K562 (cell line): Measurements from ENCODE around the gene SNCB. TPM values are rescaled to one million over a fixed set of nuclear protein-coding genes. Genes with fewer than 3 reads are reported as not detected.

Source experiments
- ATAC-seq: fragments of 200-7000 bp; cut with Tn5 transposase; 3 replicates; pipeline ENCODE4 v1.9.1; 2020; ENCODE audit warnings: moderate library complexity
- BruUV-seq: library from RNA; stranded (reverse); fragments of 400-500 nt; replicated peaks from 2 replicates; lab custom pipeline; 2021; lab: Mats Ljungman, UMichigan
- CTCF ChIA-PET: fragments of 300-600 bp; formaldehyde crosslinking; extraction: SDS; loops from one replicate; lab custom pipeline; 2021; ENCODE audit warnings: low intra/inter-chr PET ratio; lab: Yijun Ruan, JAX
- POLR2A ChIA-PET: fragments of 300-600, 350-650 bp; sonication (Branson Sonifier 250); formaldehyde crosslinking; extraction: SDS; loops from one replicate; lab custom pipeline; 2021; ENCODE audit warnings: antibody characterized with exemption, inconsistent platforms; lab: Yijun Ruan, JAX
- DNase-seq, 4 experiments: peaks; one replicate each; pipeline versions ENCODE4 v3.0.0 to v3.0.0-alpha.2; 2011 to 2018; ENCODE audit warnings: low spot score in 3 of 4, mixed read lengths in 3 of 4; ENCODE audit errors: extremely low read depth in 1 of 4
- FAIRE-seq: peaks from 2 replicates; lab custom pipeline; 2011; peaks lifted over from hg19 to GRCh38; lab: Jason Lieb, UNC
- H2AFZ ChIP-seq: 2 replicates; pipeline ENCODE4 v1.6.0; 2011; ENCODE audit warnings: low read depth, low read length, control low read depth, inconsistent platforms
- H3K27ac ChIP-seq: fragments of 200-600 bp; 3 replicates; pipeline ENCODE4 v1.8.0; 2011; ENCODE audit warnings: low read depth, mild to moderate bottlenecking, control low read depth, inconsistent platforms, low read length, moderate library complexity, mixed read lengths; ENCODE audit errors: extremely low read depth
- H3K27me3 ChIP-seq, 2 experiments: fragments of 300-600 bp in 1 of 2; 2 replicates in 1 of 2; 3 replicates in 1 of 2; pipeline versions ENCODE4 v1.6.0 to v1.8.0; 2011; ENCODE audit warnings: inconsistent platforms in 2 of 2, low read length in 2 of 2, mild to moderate bottlenecking in 1 of 2, mixed read lengths in 1 of 2, moderate library complexity in 1 of 2; ENCODE audit not compliant: control insufficient read depth in 2 of 2, insufficient read depth in 2 of 2
- H3K36me3 ChIP-seq: fragments of 300-600 bp; 3 replicates; pipeline ENCODE4 v1.8.0; 2011; ENCODE audit warnings: mild to moderate bottlenecking, low read length, inconsistent platforms; ENCODE audit not compliant: control insufficient read depth, insufficient read depth
- H3K4me1 ChIP-seq, 2 experiments: fragments of 200-600 bp in 1 of 2; replicated peaks in 1 of 2; 2 replicates in 1 of 2; 3 replicates in 1 of 2; pipeline versions ENCODE4 v1.5.1 to v1.8.0; 2011; ENCODE audit warnings: inconsistent platforms in 2 of 2, low read length in 2 of 2, mild to moderate bottlenecking in 1 of 2, mixed read lengths in 1 of 2, moderate library complexity in 1 of 2; ENCODE audit not compliant: control insufficient read depth in 2 of 2, insufficient read depth in 2 of 2
- H3K4me2 ChIP-seq: 2 replicates; pipeline ENCODE4 v1.6.1; 2011; ENCODE audit warnings: low read length, control low read depth, inconsistent platforms, mixed read lengths; ENCODE audit not compliant: insufficient read depth
- H3K4me3 ChIP-seq: fragments of 200-600 bp; sonication (generic), shearing (Covaris generic); 2 replicates; pipeline ENCODE4 v1.5.1; 2016; ENCODE audit warnings: control low read depth, inconsistent platforms
- H3K79me2 ChIP-seq: fragments of 200-600 bp; 3 replicates; pipeline ENCODE4 v1.8.0; 2011; ENCODE audit warnings: low read length, inconsistent platforms; ENCODE audit not compliant: control insufficient read depth, insufficient read depth
- H3K9ac ChIP-seq, 2 experiments: 2 replicates each; pipeline versions ENCODE4 v1.6.0 to v1.6.1; 2011; ENCODE audit warnings: low read depth in 2 of 2, low read length in 2 of 2, control low read depth in 1 of 2, inconsistent platforms in 1 of 2, mild to moderate bottlenecking in 1 of 2, mixed read lengths in 1 of 2; ENCODE audit not compliant: insufficient read depth in 1 of 2
- H3K9me1 ChIP-seq: one replicate; pipeline ENCODE4 v1.6.0; 2011; ENCODE audit warnings: inconsistent platforms, mild to moderate bottlenecking, low read length, moderate library complexity; ENCODE audit not compliant: control insufficient read depth, insufficient read depth
- H3K9me3 ChIP-seq: replicated peaks from 2 replicates; pipeline ENCODE4 v1.5.1; 2011; ENCODE audit warnings: low read depth, low read length, inconsistent platforms; ENCODE audit not compliant: control insufficient read depth, insufficient read depth
- H4K20me1 ChIP-seq: replicated peaks from 2 replicates; pipeline ENCODE4 v1.6.1; 2011; ENCODE audit warnings: low read length, inconsistent platforms, mixed read lengths; ENCODE audit not compliant: control insufficient read depth, insufficient read depth
- ARHGAP35 ChIP-seq: fragments of 450-650 bp; IDR thresholded peaks from 2 replicates; pipeline ENCODE4 v1.6.1; 2018; ENCODE audit not compliant: partially characterized antibody
- CAMTA2 ChIP-seq: fragments of 250-450 bp; sonication (Bioruptor Pico); conservative IDR thresholded peaks from 2 replicates; pipeline ENCODE4 v1.5.1; 2022
- MBD1 ChIP-seq: fragments of 250-450 bp; sonication (Bioruptor Pico); IDR thresholded peaks from 2 replicates; pipeline ENCODE4 v1.8.0; 2022; ENCODE audit warnings: inconsistent platforms
- MYNN ChIP-seq, 2 experiments: sonication (generic); formaldehyde crosslinking in 1 of 2; IDR thresholded peaks; 2 replicates each; pipeline versions ENCODE4 v1.5.0 to v1.6.1; 2016 to 2020; ENCODE audit warnings: antibody characterized with exemption in 1 of 2, missing genetic modification reagents in 1 of 2
- ZNF445 ChIP-seq: fragments of 250-450 bp; sonication (Bioruptor Pico); IDR thresholded peaks from 2 replicates; pipeline ENCODE4 v1.4.0; 2020; ENCODE audit warnings: low read depth, mild to moderate bottlenecking, moderate library complexity
- WGBS: fragments of 100-300 bp; shearing (Covaris generic); methylation state at CpG from one replicate; pipeline ENCODE4 v1.1.6; 2016; ENCODE audit warnings: low coverage, mixed read lengths; ENCODE audit not compliant: insufficient coverage; ENCODE audit errors: missing lambda C conversion rate; 5-methylcytosine and 5-hydroxymethylcytosine counted together
- in situ Hi-C: fragments of 300-500 bp; cut with MboI; formaldehyde crosslinking; loops from 4 replicates; pipeline ENCODE4 v1.15.0; 2018; ENCODE audit warnings: inconsistent platforms, mixed read lengths
- intact Hi-C: fragments of 100-400 bp; cut with micrococcal nuclease; formaldehyde crosslinking; loops from 2 replicates; pipeline ENCODE4 v1.14.2; 2022
- polyA plus RNA-seq, 8 experiments: library from polyadenylated mRNA; depleted of rRNA in 4 of 8; stranded (reverse) in 5 of 8; unstranded in 3 of 8; fragments of >200 nt; fragmentation: Nextera tagmentation in 2 of 8; fragmentation: Illumina TruSeq in 1 of 8; extraction: Ambion mirVana in 2 of 8; extraction: Trizol in 1 of 8; gene quantifications; 2 replicates each; pipeline versions ENCODE4 v1.2.1 to v1.2.3, GENCODE V29; 2011 to 2014; ENCODE audit warnings: inconsistent platforms in 1 of 8, missing spikeins in 1 of 8
- total RNA-seq, 7 experiments: library from RNA; depleted of rRNA in 6 of 7; stranded (reverse); fragments of >200 nt in 6 of 7; fragmentation: Illumina TruSeq in 2 of 7; extraction: Trizol in 2 of 7; gene quantifications; 2 replicates each; pipeline versions ENCODE4 v1.2.1 to v1.2.3, GENCODE V29; 2011 to 2021; ENCODE audit warnings: low replicate concordance in 1 of 7

Gene SNCB
- total and polyA plus RNA-seq, 9 of the 15 experiments (the other 6 are each of a cell fraction or from before 2014, with no cell fraction given): not detected

- Histone ChIP-seq H3K79me2 (no peaks in the 10 kb centered on the region), H3K27ac (no peak overlapping the region), H4K20me1 (peaks cover 13% of the 10 kb centered on the region; the same call in 1 of the 2 replicates), H3K4me1 (peaks cover 0 to 21% of the 10 kb centered on the region in 2 experiments; a peak in 2 of 5 replicates), H3K36me3 (peaks cover 9% of the 10 kb centered on the region; the same call in 1 of the 3 replicates), H3K4me3 (no peak overlapping the region), H3K9me3 (no peaks in the 10 kb centered on the region), H3K27me3 (peaks cover 20 to 53% of the 10 kb centered on the region in 2 experiments), H3K9ac (no peak overlapping the region), H2AFZ (no peak overlapping the region), H3K9me1 (no peaks in the 10 kb centered on the region), H3K4me2 (no peak overlapping the region)
- POLR2A ChIA-PET: interaction anchor here (0.6 to 1.9 kb wide), 2 partner anchors 15 to 452 kb away, joined by 3 to 6 read pairs; partner anchors contain the start of gene TSPAN17
- DNase-seq (no peak), FAIRE-seq (no peak), ATAC-seq (no peak)
- intact Hi-C loops: loop anchor here (1.0 to 10.0 kb wide), 3 partner anchors 143 to 451 kb away; no protein-coding TSS in a partner anchor
- no TSS peak for BruUV-seq
- in situ Hi-C loops: loop anchor here (5.0 to 10.0 kb wide), 2 partner anchors 293 to 451 kb away; no protein-coding TSS in a partner anchor
- CTCF ChIA-PET: interaction anchor here (1.0 to 1.4 kb wide), 3 partner anchors 83 to 450 kb away, joined by 3 to 8 read pairs (median 5); no protein-coding TSS in a partner anchor
- TF ChIP-seq ARHGAP35: no peak
- TF ChIP-seq MBD1: no peak
- no peak for TF ChIP-seq ZNF445 (CRISPR knock-in tag)
- no peak for TF ChIP-seq MYNN (IDR thresholded peaks at IDR 0.05)
- no peak for TF ChIP-seq MYNN (CRISPR knock-in tag; IDR thresholded peaks at IDR 0.05)
- no peak for TF ChIP-seq CAMTA2 (CRISPR knock-in tag)
- 31% methylated on average over 9 of the region's 10 CpGs for WGBS
Measured at GRCh38 chr5:176661676-176662075, 31.3 kb upstream of the SNCB start.
